ENCODE results near the gene CROCC. TPM values are rescaled to one million over a fixed set of nuclear protein-coding genes. Genes with fewer than 3 reads are reported as not detected.

CROCC gene
- total RNA-seq, 2 experiments from 2014 or later: 20.5 to 26.6 TPM

GRCh38 chr1:16977377-16977776 lies 55.6 kb downstream of the CROCC start:
- no peak overlapping the region for H3K4me3 Mint-ChIP-seq

GRCh38 chr1:16978139-16978538 lies 56.4 kb downstream of the CROCC start:
- ATAC-seq (no peak), DNase-seq (no peak)
- CTCF ChIA-PET: interaction anchor here (1.1 kb wide), 1 partner anchor 26 kb away, joined by 3 read pairs; no protein-coding TSS in a partner anchor
- Mint-ChIP-seq H3K9me3 (ENCODE audit: low read depth) (no peaks in the 10 kb centered on the region), H3K4me3 (no peak overlapping the region), H3K4me1 (peaks cover 4% of the 10 kb centered on the region), H3K27me3 (peaks cover 30% of the 10 kb centered on the region), H3K36me3 (no peaks in the 10 kb centered on the region), H3K27ac (no peak overlapping the region)

More at GRCh38 chr1:16977377-16977776, 55.6 kb downstream of the CROCC start:
- no peaks in the 10 kb centered on the region for H3K9me3 Mint-ChIP-seq (ENCODE audit: low read depth)
- no peak overlapping the region for H3K27ac Mint-ChIP-seq
- H3K36me3 Mint-ChIP-seq: no peaks in the 10 kb centered on the region
- DNase-seq (no peak), ATAC-seq (no peak)
- CTCF ChIA-PET: no interaction called here
- H3K4me1 Mint-ChIP-seq: peaks cover 4% of the 10 kb centered on the region
- H3K27me3 Mint-ChIP-seq: peaks cover 25% of the 10 kb centered on the region

GRCh38 chr1:16978567-16979474 lies 57.1 kb downstream of the CROCC start:
- Mint-ChIP-seq H3K36me3 (no peaks in the 10 kb centered on the region), H3K4me1 (peaks cover 4% of the 10 kb centered on the region), H3K9me3 (ENCODE audit: low read depth) (no peaks in the 10 kb centered on the region), H3K27ac (no peak overlapping the region), H3K4me3 (no peak overlapping the region), H3K27me3 (peaks cover 34% of the 10 kb centered on the region)
- CTCF ChIA-PET: interaction anchor here (1.0 to 1.1 kb wide), 2 partner anchors 27 to 67 kb away, joined by 3 read pairs; no protein-coding TSS in a partner anchor
- DNase-seq: no peak
- no peak for ATAC-seq

- DNase-seq (no peak), ATAC-seq (no peak)
- H3K27ac Mint-ChIP-seq: no peak overlapping the region
- H3K4me1 Mint-ChIP-seq: peaks cover 4% of the 10 kb centered on the region
- H3K27me3 Mint-ChIP-seq: peaks cover 34% of the 10 kb centered on the region
- H3K9me3 Mint-ChIP-seq (ENCODE audit: low read depth): no peaks in the 10 kb centered on the region
- H3K36me3 Mint-ChIP-seq: no peaks in the 10 kb centered on the region
- H3K4me3 Mint-ChIP-seq: no peak overlapping the region
- CTCF ChIA-PET: interaction anchor here (1.0 kb wide), 1 partner anchor 66 kb away, joined by 3 read pairs; no protein-coding TSS in a partner anchor
Observed at GRCh38 chr1:16979475-16980327, 58.0 kb downstream of the CROCC start.

DNA sequence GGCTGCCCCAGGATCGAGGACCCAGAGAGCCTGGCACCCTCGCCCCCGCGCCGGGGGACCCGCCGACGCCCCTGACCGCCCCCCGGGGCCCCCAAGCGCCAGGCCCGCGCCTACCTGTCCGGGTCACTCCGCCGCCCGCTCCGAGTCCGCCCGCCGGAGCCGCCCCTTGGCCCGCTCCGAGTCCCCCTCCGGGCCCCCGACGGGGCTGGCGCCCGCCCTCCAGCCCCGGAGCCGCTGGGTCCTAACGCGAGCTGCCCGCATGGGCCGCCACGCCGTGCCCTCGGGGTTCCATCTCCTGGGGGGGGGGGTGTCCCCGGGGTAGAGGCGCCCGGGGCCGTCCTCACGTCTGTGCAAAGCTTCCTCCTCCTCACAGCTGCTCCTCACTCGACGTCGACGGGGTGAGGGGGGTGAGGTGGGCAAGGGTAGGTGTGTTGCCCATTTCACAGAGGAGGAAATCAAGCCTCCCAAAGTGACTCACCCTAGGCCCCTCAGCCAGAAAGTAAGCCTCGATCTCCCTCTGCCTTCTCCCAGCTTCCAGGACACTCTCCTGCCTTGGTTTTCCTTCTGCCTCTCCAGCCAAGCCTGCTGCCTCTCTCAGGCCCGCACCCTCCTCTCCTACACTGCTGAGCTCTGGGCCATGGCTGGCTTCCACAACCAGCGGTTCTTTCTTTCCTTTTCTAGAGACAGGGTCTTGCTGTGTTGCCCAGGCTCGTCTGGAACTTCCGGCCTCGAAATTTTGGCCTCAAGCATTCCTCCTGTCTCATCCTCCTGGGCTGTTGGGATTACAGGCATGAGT lies 58.9 kb downstream of the CROCC start, which contains the start of gene MFAP2:
Gene MFAP2, minus strand, starts transcription at position 148 of the 796 bp plus-strand sequence. CDS start 2,347 bp downstream, outside the sequence.
- ATAC-seq (peak; percentile 52), DNase-seq (no peak)
- no peak within 1 kb of the TSS for H3K27ac Mint-ChIP-seq
- peak within 1 kb of the TSS; percentile 32 for H3K4me3 Mint-ChIP-seq
- peaks cover 4% of the 10 kb centered on the region for H3K4me1 Mint-ChIP-seq
- peaks cover 34% of the 10 kb centered on the region for H3K27me3 Mint-ChIP-seq
- no peaks in the 10 kb centered on the region for H3K36me3 Mint-ChIP-seq
- no peaks in the 10 kb centered on the region for H3K9me3 Mint-ChIP-seq (ENCODE audit: low read depth)
- CTCF ChIA-PET: interaction anchor here (1.0 kb wide), 1 partner anchor 17 kb away, joined by 3 read pairs; no protein-coding TSS in a partner anchor

GRCh38 chr1:16981269-16981849 lies 59.6 kb downstream of the CROCC start:
- peaks cover 34% of the 10 kb centered on the region for H3K27me3 Mint-ChIP-seq
- DNase-seq: no peak
- no peak for ATAC-seq
- peaks cover 4% of the 10 kb centered on the region for H3K4me1 Mint-ChIP-seq
- H3K27ac Mint-ChIP-seq: no peak overlapping the region
- H3K36me3 Mint-ChIP-seq: no peaks in the 10 kb centered on the region
- H3K4me3 Mint-ChIP-seq: no peak overlapping the region
- H3K9me3 Mint-ChIP-seq (ENCODE audit: low read depth): no peaks in the 10 kb centered on the region
- CTCF ChIA-PET: interaction anchor here (0.7 to 1.0 kb wide), 2 partner anchors 17 to 1856 kb away, joined by 3 read pairs; no protein-coding TSS in a partner anchor

DNA sequence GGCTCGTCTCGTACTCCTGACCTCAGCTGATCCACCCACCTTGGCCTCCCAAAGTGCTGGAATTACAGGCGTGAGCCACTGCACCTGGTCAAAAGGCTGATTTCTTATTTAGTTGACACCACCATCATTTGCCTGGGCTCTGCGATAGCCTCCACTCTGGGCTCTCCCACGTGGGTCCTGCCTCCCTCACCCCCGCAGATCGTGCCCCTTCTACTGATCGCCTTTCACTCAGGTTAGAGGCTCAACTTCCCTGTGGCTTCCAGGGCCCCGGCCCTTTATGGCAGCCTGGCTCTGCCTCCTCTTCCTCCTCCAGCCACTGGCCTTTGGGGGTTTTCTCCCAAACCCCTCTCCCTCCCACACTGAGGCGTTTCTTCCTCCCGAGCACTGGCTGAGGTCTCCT lies 61.2 kb downstream of the CROCC start:
- ATAC-seq (no peak), DNase-seq (no peak)
- peaks cover 34% of the 10 kb centered on the region for H3K27me3 Mint-ChIP-seq
- H3K4me3 Mint-ChIP-seq: no peak overlapping the region
- CTCF ChIA-PET: no interaction called here
- H3K9me3 Mint-ChIP-seq (ENCODE audit: low read depth): no peaks in the 10 kb centered on the region
- H3K27ac Mint-ChIP-seq: no peak overlapping the region
- H3K4me1 Mint-ChIP-seq: peaks cover 4% of the 10 kb centered on the region
- no peaks in the 10 kb centered on the region for H3K36me3 Mint-ChIP-seq

- CTCF ChIA-PET: interaction anchor here (0.6 kb wide), 1 partner anchor 64 kb away, joined by 3 read pairs; no protein-coding TSS in a partner anchor
- peaks cover 34% of the 10 kb centered on the region for H3K27me3 Mint-ChIP-seq
- ATAC-seq: no peak
Observed at GRCh38 chr1:16983649-16984048, 61.9 kb downstream of the CROCC start.

GRCh38 chr1:16984717-16985116 lies 63.0 kb downstream of the CROCC start:
- Mint-ChIP-seq H3K36me3 (no peaks in the 10 kb centered on the region), H3K27me3 (peaks cover 28% of the 10 kb centered on the region), H3K27ac (no peak overlapping the region), H3K4me1 (peaks cover 4% of the 10 kb centered on the region), H3K4me3 (no peak overlapping the region), H3K9me3 (ENCODE audit: low read depth) (no peaks in the 10 kb centered on the region)
- ATAC-seq: no peak
- DNase-seq: no peak
- CTCF ChIA-PET: interaction anchor here (1.4 kb wide), 1 partner anchor 8 kb away, joined by 3 read pairs; no protein-coding TSS in a partner anchor

More at GRCh38 chr1:16983649-16984048, 61.9 kb downstream of the CROCC start:
- Mint-ChIP-seq H3K27ac (no peak overlapping the region), H3K4me3 (no peak overlapping the region), H3K9me3 (ENCODE audit: low read depth) (no peaks in the 10 kb centered on the region), H3K4me1 (peaks cover 4% of the 10 kb centered on the region), H3K36me3 (no peaks in the 10 kb centered on the region)
- no peak for DNase-seq

DNA sequence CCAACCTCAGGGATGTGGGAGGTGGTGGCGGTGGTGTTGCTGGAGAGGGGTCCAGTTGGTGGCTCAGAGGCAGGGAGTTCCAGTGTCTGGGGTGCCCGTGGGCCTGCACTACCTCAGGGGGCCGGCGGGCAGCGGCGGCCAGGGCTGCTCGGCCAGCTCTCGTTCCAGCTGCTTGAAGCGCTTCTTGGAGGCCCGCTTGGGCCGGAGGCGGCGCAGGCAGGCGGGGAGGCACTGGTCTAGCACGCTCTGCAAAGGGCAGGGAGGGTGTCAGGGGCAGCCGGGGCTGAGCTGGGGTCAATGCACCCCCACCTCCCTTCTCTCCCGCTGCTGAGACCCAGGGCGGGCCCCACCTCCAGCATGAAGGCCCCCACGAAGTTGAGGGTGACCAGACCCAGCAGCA lies 64.4 kb downstream of the CROCC start:
- Mint-ChIP-seq H3K4me3 (no peak overlapping the region), H3K4me1 (no peaks in the 10 kb centered on the region), H3K9me3 (ENCODE audit: low read depth) (no peaks in the 10 kb centered on the region), H3K27ac (no peak overlapping the region), H3K36me3 (no peaks in the 10 kb centered on the region), H3K27me3 (peaks cover 20% of the 10 kb centered on the region)
- CTCF ChIA-PET: interaction anchor here (0.7 kb wide), 1 partner anchor 1331 kb away, joined by 4 read pairs; no protein-coding TSS in a partner anchor
- no peak for DNase-seq
- ATAC-seq: no peak

- Mint-ChIP-seq H3K36me3 (no peaks in the 10 kb centered on the region), H3K27ac (no peak overlapping the region), H3K27me3 (peaks cover 16% of the 10 kb centered on the region), H3K4me3 (no peak overlapping the region), H3K4me1 (no peaks in the 10 kb centered on the region), H3K9me3 (ENCODE audit: low read depth) (no peaks in the 10 kb centered on the region)
- DNase-seq (no peak), ATAC-seq (no peak)
- CTCF ChIA-PET: interaction anchor here (0.7 kb wide), 1 partner anchor 1332 kb away, joined by 4 read pairs; no protein-coding TSS in a partner anchor
Observed at GRCh38 chr1:16986560-16986959, 64.8 kb downstream of the CROCC start.

GRCh38 chr1:16986962-16987361 lies 65.2 kb downstream of the CROCC start:
- DNase-seq (no peak), ATAC-seq (no peak)
- H3K36me3 Mint-ChIP-seq: no peaks in the 10 kb centered on the region
- H3K4me1 Mint-ChIP-seq: no peaks in the 10 kb centered on the region
- CTCF ChIA-PET: interaction anchor here (0.7 kb wide), 1 partner anchor 1332 kb away, joined by 4 read pairs; no protein-coding TSS in a partner anchor
- peaks cover 13% of the 10 kb centered on the region for H3K27me3 Mint-ChIP-seq
- H3K27ac Mint-ChIP-seq: no peak overlapping the region
- H3K9me3 Mint-ChIP-seq (ENCODE audit: low read depth): no peaks in the 10 kb centered on the region
- H3K4me3 Mint-ChIP-seq: no peak overlapping the region

Data from activated CD8-positive, alpha-beta memory T cell treated with anti-CD3 and anti-CD28 coated beads, Interleukin-2, amount 10 ng/mL, durations not matched to agents 7 days and 5 days (primary cell).